Tibial nerve (tissue), 3 donors: ENCODE measurements around the gene ORMDL2.

Experiments
- POLR2A ChIP-seq, 2 donors: fragments of 450-650 bp; IDR thresholded peaks; one replicate each; pipeline ENCODE4 v1.6.1; 2017; ENCODE audit warnings: antibody characterized with exemption in 2 of 2, mild to moderate bottlenecking in 2 of 2, moderate library complexity in 2 of 2
- TF ChIP-seq, protein P1 (sequence below), 5 experiments: fragments of 200-600 bp in 3 of 5; fragments of 450-650 bp in 2 of 5; sonication (generic) in 3 of 5; IDR thresholded peaks; one replicate each; pipeline ENCODE4 v1.5.1; 2016 to 2019; ENCODE audit warnings: antibody characterized with exemption in 5 of 5, mild to moderate bottlenecking in 3 of 5, moderate library complexity in 2 of 5

DNA sequence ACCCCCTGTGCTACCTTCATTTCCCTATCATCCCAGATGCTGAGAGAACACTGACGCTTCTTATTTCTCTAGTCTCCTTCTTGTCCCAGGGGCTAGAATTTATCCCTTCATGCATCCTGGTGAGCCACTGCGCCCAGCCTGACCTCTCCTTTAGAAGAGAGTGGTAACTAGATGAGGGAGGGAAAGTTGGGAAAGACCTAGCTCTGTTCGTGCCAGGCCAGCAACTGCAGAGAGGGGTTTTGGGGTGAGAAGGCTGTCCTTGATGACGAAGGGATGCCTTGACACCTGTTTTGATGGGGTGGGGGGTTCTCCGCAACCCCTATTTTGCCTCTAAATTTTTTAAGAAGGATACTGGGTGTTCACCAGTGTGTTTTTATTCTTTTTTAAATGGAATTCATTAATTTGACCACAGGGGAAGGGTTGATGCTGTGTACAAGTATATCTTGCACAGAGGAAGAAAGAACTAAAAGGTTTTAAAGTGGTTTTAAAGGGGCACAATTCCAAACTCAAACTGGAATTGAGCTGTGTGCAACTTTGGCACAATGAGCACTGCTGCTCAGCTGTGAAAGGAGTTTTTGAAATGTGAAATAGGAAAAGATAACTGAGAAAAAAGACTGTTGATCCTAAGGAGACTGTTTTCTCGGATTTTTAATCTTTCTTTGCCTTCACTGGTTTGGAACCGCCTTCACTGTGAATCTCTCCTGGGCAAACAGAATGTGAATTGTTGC, 31.9 kb downstream of the ORMDL2 start:
- TF ChIP-seq POLR2A (IDR thresholded peaks at IDR 0.05), result no peak
- TF ChIP-seq, protein P1, sequence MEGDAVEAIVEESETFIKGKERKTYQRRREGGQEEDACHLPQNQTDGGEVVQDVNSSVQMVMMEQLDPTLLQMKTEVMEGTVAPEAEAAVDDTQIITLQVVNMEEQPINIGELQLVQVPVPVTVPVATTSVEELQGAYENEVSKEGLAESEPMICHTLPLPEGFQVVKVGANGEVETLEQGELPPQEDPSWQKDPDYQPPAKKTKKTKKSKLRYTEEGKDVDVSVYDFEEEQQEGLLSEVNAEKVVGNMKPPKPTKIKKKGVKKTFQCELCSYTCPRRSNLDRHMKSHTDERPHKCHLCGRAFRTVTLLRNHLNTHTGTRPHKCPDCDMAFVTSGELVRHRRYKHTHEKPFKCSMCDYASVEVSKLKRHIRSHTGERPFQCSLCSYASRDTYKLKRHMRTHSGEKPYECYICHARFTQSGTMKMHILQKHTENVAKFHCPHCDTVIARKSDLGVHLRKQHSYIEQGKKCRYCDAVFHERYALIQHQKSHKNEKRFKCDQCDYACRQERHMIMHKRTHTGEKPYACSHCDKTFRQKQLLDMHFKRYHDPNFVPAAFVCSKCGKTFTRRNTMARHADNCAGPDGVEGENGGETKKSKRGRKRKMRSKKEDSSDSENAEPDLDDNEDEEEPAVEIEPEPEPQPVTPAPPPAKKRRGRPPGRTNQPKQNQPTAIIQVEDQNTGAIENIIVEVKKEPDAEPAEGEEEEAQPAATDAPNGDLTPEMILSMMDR (IDR thresholded peaks at IDR 0.05), result no peak
